Sigmoid colon (tissue), 7 donors: ENCODE results near the gene SULF2. TPM values are rescaled to one million over a fixed set of nuclear protein-coding genes. Genes with fewer than 3 reads are reported as not detected.

Source experiments
- DNase-seq: peaks from one replicate; pipeline ENCODE4 v3.0.0-alpha.2; 2019
- H3K27ac ChIP-seq, 4 donors: fragments of 200-600 bp; sonication (generic); one replicate each; pipeline ENCODE4 v1.5.1; 2016 to 2019; ENCODE audit warnings: mild to moderate bottlenecking in 1 of 4
- H3K27me3 ChIP-seq, 3 donors: fragments of 200-600 bp; sonication (generic); one replicate each; pipeline ENCODE4 v1.5.1; 2019; ENCODE audit warnings: mild to moderate bottlenecking in 1 of 3
- H3K36me3 ChIP-seq, 4 donors: fragments of 200-600 bp; sonication (generic); one replicate each; pipeline ENCODE4 v1.5.1; 2016 to 2019
- H3K4me1 ChIP-seq, 4 donors: fragments of 200-600 bp; sonication (generic); one replicate each; pipeline ENCODE4 v1.5.1; 2017 to 2019
- H3K4me3 ChIP-seq, 4 donors: fragments of 200-600 bp; sonication (generic); one replicate each; pipeline ENCODE4 v1.5.1; 2017 to 2019; ENCODE audit warnings: mild to moderate bottlenecking in 2 of 4, moderate library complexity in 1 of 4
- H3K9me3 ChIP-seq, 4 donors: fragments of 200-600 bp in 3 of 4; sonication (generic) in 3 of 4; one replicate each; pipeline versions ENCODE4 v1.5.1 to v1.6.1; 2013 to 2019
- CTCF ChIP-seq, 4 experiments: fragments of 450-650 bp in 3 of 4; fragments of 200-600 bp in 1 of 4; IDR thresholded peaks; one replicate each; pipeline ENCODE4 v1.5.1; 2016 to 2019; ENCODE audit warnings: antibody characterized with exemption in 4 of 4, mild to moderate bottlenecking in 3 of 4, moderate library complexity in 2 of 4
- EP300 ChIP-seq, 4 donors: sonication (generic); formaldehyde crosslinking; IDR thresholded peaks; one replicate each; pipeline ENCODE4 v1.6.1; 2017; ENCODE audit warnings: antibody characterized with exemption in 4 of 4
- POLR2A ChIP-seq, 2 donors: fragments of 450-650 bp; IDR thresholded peaks; one replicate each; pipeline ENCODE4 v1.6.1; 2016; ENCODE audit warnings: antibody characterized with exemption in 2 of 2, mild to moderate bottlenecking in 2 of 2, moderate library complexity in 2 of 2
- POLR2AphosphoS5 ChIP-seq, 4 donors: sonication (generic); formaldehyde crosslinking; IDR thresholded peaks; one replicate each; pipeline ENCODE4 v1.6.1; 2017; ENCODE audit warnings: antibody characterized with exemption in 4 of 4
- WGBS, 2 donors: extraction: QIAGEN DNeasy Blood & Tissue Kit; methylation state at CpG; one replicate each; pipeline ENCODE4 v1.1.7; 2013; 5-methylcytosine and 5-hydroxymethylcytosine counted together
- intact Hi-C: fragments of 100-400 bp; cut with DNase I; formaldehyde crosslinking; loops from one replicate; pipeline ENCODE4 v1.15.1; 2023
- polyA plus RNA-seq, 3 donors: library from polyadenylated mRNA; stranded (reverse); fragments of 200-250 nt; gene quantifications; one replicate each; pipeline ENCODE4 v1.2.3, GENCODE V29; 2013
- total RNA-seq, 4 donors: library from RNA; depleted of rRNA; stranded (reverse); fragments of >200 nt; gene quantifications; one replicate each; pipeline ENCODE4 v1.1.0, GENCODE V29; 2016
- donor health status: healthy with polysubstance abuse.
- donor health status: Bipolar disorder and iron deficiency.
- donor health status: healthy.

Gene SULF2
- total and polyA plus RNA-seq, 7 donors: 14.6 to 70.1 (median 28.2) TPM

- peaks cover 0 to 5% (median 0%) of the 10 kb centered on the region in 4 donors for H3K36me3 ChIP-seq
- H3K27ac ChIP-seq: no peak overlapping the region
- H3K4me1 ChIP-seq: peaks cover 0 to 5% (median 2%) of the 10 kb centered on the region in 4 donors
- intact Hi-C loops: no loop called here
- no peaks in the 10 kb centered on the region for H3K27me3 ChIP-seq
- no peak for DNase-seq
- no peak overlapping the region for H3K4me3 ChIP-seq
- WGBS, 2 donors: 77 to 86% methylated on average over 11 of the region's 11 CpGs
- TF ChIP-seq CTCF (IDR thresholded peaks at IDR 0.05) (no peak), EP300 (IDR thresholded peaks at IDR 0.05) (no peak), POLR2A (IDR thresholded peaks at IDR 0.05) (no peak), POLR2AphosphoS5 (IDR thresholded peaks at IDR 0.05) (no peak)
- H3K9me3 ChIP-seq: no peaks in the 10 kb centered on the region
Measured at GRCh38 chr20:47761482-47762047, 23.7 kb downstream of the SULF2 start.

- intact Hi-C loops: no loop called here
- peaks cover 0 to 10% (median 0%) of the 10 kb centered on the region in 4 donors for H3K36me3 ChIP-seq
- H3K27ac ChIP-seq: no peak overlapping the region
- no peak for DNase-seq
- H3K9me3 ChIP-seq: no peaks in the 10 kb centered on the region
- 83 to 86% methylated on average over 14 of the region's 14 CpGs for WGBS, 2 donors
- TF ChIP-seq EP300 (IDR thresholded peaks at IDR 0.05) (no peak), POLR2A (IDR thresholded peaks at IDR 0.05) (no peak), CTCF (IDR thresholded peaks at IDR 0.05) (no peak), POLR2AphosphoS5 (IDR thresholded peaks at IDR 0.05) (no peak)
- no peaks in the 10 kb centered on the region for H3K27me3 ChIP-seq
- peaks cover 0 to 5% (median under 1%) of the 10 kb centered on the region in 4 donors for H3K4me1 ChIP-seq
- H3K4me3 ChIP-seq: no peak overlapping the region
Measured at GRCh38 chr20:47760686-47761481, 24.4 kb downstream of the SULF2 start.

- TF ChIP-seq EP300 (IDR thresholded peaks at IDR 0.05) (no peak), POLR2A (IDR thresholded peaks at IDR 0.05) (no peak), POLR2AphosphoS5 (IDR thresholded peaks at IDR 0.05) (no peak), CTCF (IDR thresholded peaks at IDR 0.05) (no peak)
- no peak overlapping the region for H3K27ac ChIP-seq
- intact Hi-C loops: no loop called here
Measured at GRCh38 chr20:47758517-47759450, 26.5 kb downstream of the SULF2 start.

GRCh38 chr20:47757145-47758035 lies 27.9 kb downstream of the SULF2 start:
- H3K4me3 ChIP-seq: no peak overlapping the region
- peaks cover 0 to 18% (median 0%) of the 10 kb centered on the region in 4 donors for H3K36me3 ChIP-seq
- intact Hi-C loops: no loop called here
- H3K4me1 ChIP-seq: no peaks in the 10 kb centered on the region
- no peaks in the 10 kb centered on the region for H3K9me3 ChIP-seq
- WGBS, 2 donors: 90 to 94% methylated on average over 32 of the region's 32 CpGs
- TF ChIP-seq EP300 (IDR thresholded peaks at IDR 0.05): no peak
- no peak for TF ChIP-seq CTCF (IDR thresholded peaks at IDR 0.05)
- no peaks in the 10 kb centered on the region for H3K27me3 ChIP-seq
- no peak for DNase-seq
- H3K27ac ChIP-seq: no peak overlapping the region

More at GRCh38 chr20:47758517-47759450, 26.5 kb downstream of the SULF2 start:
- WGBS, 2 donors: 82 to 83% methylated on average over 21 of the region's 21 CpGs
- Histone ChIP-seq H3K36me3 (peaks cover 0 to 18% (median 0%) of the 10 kb centered on the region in 4 donors), H3K9me3 (no peaks in the 10 kb centered on the region), H3K4me3 (no peak overlapping the region), H3K27me3 (no peaks in the 10 kb centered on the region), H3K4me1 (peaks cover 0 to 5% (median 0%) of the 10 kb centered on the region in 4 donors)
- no peak for DNase-seq
